HFF-Myc (cell line): ENCODE results near the gene SLC12A4.

Source experiments
- DNase-seq: peaks from one replicate; pipeline ENCODE4 v3.0.0-alpha.2; 2011; ENCODE audit warnings: low read depth; ENCODE audit errors: extremely low read depth
- H3K4me3 ChIP-seq: replicated peaks from 2 replicates; pipeline ENCODE4 v1.5.1; 2011; ENCODE audit warnings: low read depth, mild to moderate bottlenecking, control low read depth, low read length
- TF ChIP-seq, protein P1 (sequence below): IDR thresholded peaks from 2 replicates; pipeline ENCODE4 v1.5.1; 2012; ENCODE audit warnings: mild to moderate bottlenecking, low read depth, low read length, control low read depth; ENCODE audit errors: missing control alignments

Gene SLC12A4

DNA sequence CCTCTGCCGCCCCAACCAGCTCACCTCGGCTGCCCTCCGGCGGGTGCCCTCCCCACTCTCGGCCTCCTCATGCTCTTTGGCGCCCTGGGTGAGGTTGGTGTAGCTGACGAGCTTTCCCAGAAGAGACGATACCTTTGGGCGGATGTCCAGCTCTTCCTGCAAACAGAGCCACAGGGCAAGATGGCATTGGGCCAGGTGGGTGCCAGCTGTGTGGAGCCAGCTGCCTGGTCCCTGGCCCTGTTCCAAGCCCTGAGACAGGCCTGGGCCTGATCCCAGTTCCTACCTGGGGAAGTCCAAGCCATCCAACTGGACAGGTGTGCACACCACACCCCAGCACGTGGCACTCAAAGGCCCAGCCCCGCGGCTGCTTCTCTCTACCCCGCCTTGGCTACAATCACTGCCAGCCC, 6.9 kb downstream of the SLC12A4 start:
- H3K4me3 ChIP-seq, result no peak overlapping the region
- TF ChIP-seq, protein P1, sequence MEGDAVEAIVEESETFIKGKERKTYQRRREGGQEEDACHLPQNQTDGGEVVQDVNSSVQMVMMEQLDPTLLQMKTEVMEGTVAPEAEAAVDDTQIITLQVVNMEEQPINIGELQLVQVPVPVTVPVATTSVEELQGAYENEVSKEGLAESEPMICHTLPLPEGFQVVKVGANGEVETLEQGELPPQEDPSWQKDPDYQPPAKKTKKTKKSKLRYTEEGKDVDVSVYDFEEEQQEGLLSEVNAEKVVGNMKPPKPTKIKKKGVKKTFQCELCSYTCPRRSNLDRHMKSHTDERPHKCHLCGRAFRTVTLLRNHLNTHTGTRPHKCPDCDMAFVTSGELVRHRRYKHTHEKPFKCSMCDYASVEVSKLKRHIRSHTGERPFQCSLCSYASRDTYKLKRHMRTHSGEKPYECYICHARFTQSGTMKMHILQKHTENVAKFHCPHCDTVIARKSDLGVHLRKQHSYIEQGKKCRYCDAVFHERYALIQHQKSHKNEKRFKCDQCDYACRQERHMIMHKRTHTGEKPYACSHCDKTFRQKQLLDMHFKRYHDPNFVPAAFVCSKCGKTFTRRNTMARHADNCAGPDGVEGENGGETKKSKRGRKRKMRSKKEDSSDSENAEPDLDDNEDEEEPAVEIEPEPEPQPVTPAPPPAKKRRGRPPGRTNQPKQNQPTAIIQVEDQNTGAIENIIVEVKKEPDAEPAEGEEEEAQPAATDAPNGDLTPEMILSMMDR, result no peak
- no peak for DNase-seq

DNA sequence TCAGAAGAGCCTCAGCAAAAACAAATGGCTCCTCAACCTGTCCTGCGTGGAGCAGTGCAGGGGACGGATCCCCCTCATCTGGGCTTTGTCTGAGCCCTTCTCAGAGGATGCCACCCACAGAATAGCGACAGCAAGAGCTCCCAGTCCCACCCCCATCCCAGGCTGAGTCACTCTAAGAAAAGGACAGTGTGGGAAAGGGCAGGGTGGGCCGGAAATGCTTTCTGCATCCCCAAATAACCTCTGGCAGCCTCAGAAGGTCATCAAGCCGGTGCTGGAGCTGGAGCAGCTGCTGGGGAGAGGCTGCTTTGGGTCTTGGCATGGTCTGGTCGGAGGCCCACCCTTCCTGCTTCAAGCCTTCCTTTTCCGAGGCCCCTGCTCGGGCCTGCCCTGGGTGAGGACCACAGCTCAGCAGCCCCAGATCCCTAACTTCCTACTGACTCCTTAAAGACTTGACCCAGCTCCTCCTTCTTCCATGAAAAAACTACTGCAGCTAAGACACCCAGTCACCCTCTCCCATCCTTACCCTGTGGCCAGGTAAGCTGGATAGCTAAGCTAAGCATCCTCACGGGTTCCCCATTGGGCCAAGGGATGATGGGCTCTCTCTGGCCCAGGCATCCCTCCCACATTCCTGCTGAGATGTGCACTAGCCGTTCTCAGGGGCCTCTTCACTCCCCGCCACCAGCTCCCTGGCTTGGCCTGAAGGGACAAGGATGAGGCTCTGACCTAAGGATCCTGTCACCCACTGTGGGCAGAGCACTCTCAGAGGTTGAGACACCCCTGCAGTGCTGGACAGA, 8.7 kb downstream of the SLC12A4 start:
- TF ChIP-seq, protein P1, result no peak
- H3K4me3 ChIP-seq, result no peak overlapping the region
- no peak for DNase-seq

DNA sequence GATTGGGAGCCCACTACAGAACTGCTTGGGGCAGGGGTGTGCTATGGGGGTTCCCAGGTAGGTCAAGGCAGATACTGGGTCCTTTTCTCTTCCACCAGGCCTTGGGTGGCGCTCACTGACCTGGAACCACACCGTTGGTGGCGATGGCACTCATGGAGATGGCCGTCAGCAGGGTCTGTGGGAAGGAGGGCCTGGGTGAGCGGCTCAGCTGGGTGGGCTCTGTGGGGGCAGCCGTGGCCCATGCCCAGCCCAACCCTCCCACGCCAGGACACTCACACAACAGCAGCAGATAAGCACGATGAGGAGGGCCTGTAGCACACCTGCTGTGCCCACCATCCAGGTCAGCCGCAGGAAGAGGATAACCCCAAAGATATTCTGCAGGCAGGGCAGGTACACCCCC, 10.8 kb downstream of the SLC12A4 start:
- no peak for DNase-seq
- TF ChIP-seq, protein P1, result no peak
- H3K4me3 ChIP-seq, result no peak overlapping the region

DNA sequence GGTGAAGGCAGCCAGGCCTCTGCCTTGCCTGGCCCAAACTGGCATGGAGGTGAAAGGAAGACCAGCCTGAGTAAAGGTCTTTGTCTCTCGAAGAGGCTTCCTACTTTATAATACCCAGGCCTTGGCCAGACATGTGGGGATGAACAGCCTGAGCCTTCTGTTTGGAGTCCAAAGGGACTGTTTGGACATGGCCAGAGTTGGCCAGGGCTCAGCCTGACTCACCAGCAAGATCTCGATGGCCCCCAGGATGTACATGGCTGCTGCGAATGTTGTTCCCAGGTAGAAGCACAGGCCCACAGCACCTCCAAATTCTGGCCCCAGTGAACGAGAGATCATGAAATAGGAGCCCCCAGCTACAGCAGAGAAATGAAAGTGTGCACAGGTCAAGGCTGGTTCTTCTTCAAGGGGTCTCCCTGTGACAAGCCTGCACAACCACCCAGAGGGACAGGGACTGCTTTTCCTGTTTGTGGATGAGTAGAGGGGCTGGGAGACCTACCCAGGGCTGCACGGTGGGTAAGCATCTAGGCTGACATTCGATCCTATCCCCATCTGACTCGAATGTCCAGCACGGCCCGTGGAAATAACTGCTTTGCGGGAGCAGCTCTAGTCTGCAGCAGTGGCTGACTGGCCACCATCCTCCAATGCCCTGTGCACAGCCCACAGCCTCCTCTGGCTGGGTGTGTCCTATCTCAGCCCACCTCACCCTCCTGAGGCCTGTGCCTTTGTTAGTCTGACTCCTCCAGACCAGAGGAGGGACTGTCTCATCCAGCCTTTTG, 13.8 kb downstream of the SLC12A4 start:
- TF ChIP-seq, protein P1, result no peak
- no peak for DNase-seq
- H3K4me3 ChIP-seq, result no peak overlapping the region

DNA sequence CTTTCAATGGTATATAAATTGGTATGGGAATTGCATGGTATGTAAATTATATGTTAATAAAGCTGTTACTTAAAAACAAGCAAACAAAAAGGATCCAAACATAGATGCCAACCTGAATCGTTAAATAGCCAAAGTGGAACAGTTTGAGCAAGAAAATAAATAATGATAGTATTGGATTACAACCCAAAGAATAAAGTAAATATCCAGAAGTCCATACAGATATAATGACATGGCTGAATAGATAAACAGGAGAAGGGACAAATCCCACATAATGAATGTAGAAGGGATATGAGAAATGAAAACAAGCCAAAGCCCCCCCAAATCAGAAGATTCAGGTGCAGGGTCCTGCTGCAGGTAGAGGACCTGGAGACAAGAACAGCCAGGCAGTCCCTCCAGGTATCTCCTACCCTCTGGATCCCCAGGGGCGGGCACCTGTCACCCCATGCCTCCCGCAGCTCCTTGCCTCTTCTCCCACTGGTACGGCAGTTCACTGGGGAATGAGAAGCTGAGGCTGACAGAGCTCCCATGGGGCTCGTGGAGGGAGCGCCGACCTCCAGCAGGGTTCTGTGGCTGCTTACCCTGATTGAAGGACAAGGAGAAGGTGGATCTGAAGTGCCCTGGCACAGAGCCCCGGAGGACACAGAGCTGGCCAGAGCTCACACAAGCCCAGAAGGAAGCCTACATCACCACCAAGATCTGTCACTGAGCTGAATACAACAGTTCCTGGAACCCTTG, 14.6 kb downstream of the SLC12A4 start:
- TF ChIP-seq, protein P1, result no peak
- no peak for DNase-seq

DNA sequence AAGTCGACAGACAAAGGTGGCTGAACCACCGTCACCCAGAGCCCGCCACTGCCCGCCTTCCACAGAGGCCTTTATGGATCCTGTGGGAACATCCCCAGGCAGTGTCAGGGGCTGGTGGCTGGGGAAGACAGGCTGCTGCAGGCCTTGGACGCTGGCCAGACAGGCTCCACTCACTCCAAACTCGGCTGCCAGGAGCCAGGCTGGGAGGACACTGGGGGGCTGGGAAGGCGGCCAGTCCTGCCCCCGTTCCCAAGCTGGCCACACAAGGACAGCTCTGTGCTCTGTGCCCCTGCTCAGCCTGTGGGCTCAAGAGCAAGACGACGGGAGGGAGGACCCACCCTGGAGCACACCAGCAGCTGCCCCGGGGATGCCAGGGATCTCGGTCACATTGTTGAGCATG, 17.0 kb downstream of the SLC12A4 start:
- TF ChIP-seq, protein P1, result no peak
- H3K4me3 ChIP-seq, result no peak overlapping the region
- DNase-seq, result no peak

More for the DNA sequence above, 14.6 kb downstream of the SLC12A4 start:
- H3K4me3 ChIP-seq, result no peak overlapping the region
